Putamen (tissue), 1 donor: ENCODE measurements around the gene JPT2.

Experiments
- DNase-seq: peaks from one replicate; pipeline ENCODE4 v3.0.0-alpha.2; 2016; ENCODE audit warnings: low spot score

The JPT2 gene

DNA sequence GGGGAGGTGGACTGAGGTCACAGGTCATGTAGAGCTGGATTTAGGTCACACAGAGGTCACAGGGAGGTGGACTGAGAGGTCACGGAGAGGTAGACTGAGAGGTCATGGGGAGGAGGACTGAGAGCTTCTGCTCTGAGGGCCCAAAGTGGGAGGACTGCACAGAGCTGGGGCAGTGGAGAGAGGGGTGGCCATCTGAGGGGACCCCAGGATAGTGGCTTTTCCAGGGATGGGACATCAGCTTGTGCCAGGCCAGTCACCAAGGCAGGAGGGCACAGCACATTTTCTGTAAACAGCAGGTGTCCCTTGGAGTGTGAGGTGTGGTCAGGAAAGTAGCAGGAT lies 26.1 kb upstream of the JPT2 start:
- DNase-seq: no peak

DNA sequence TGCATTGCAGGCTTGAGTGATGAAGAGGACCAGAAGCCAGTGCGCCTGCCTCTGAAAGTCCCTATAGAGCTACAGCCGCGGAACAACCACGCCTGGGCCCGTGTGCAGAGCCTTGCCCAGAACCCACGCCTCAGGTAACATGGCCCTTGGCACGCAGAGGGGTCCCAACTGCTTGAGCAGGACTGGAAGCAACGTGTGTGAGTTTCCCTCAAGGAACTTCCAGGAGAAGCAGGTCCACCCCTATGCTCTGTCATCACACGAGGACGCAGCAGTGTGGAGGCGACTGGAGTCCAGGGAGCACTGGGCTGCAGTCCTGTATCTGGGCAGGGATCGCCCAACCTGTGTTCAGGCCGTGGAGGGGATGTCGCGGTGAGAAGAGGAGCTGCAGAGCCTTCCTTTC lies 25.1 kb upstream of the JPT2 start:
- DNase-seq: no peak

DNA sequence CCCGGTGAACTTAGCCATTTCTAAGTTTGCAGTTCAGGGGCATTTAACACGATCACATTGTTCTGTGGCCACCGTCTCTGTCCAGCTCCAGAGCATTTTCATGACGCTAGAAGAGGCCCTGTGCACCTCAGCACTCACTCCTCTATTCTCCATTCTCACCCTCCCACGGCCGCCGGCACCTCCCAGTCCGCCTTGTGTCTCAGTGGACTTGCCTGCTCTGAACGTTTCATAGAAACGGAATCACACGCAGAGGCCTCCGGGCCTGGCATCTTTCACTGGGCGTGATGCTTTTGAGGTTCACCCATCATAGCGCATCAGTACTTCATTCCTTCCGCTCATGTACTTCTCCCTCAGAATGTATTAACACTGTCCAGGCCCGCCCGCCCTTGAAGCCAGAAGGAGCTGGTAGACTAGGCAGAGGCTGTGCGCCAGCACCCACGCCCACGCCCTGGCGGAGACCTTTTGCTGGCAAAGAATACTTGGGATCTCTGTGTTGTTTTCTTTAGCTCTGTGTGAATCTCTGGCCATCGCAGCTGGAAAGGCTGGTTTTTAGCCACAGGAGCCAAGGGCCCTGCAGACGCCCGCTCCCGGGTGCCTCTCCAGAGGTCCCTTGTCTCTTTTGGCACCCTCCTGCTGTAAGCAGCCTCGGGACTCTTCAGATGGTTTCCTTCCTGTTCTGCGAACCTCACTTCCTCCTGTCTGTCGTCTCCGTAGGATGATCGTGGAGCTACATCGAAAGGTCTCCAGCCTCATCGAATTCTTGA lies 23.4 kb upstream of the JPT2 start:
- DNase-seq: no peak

DNA sequence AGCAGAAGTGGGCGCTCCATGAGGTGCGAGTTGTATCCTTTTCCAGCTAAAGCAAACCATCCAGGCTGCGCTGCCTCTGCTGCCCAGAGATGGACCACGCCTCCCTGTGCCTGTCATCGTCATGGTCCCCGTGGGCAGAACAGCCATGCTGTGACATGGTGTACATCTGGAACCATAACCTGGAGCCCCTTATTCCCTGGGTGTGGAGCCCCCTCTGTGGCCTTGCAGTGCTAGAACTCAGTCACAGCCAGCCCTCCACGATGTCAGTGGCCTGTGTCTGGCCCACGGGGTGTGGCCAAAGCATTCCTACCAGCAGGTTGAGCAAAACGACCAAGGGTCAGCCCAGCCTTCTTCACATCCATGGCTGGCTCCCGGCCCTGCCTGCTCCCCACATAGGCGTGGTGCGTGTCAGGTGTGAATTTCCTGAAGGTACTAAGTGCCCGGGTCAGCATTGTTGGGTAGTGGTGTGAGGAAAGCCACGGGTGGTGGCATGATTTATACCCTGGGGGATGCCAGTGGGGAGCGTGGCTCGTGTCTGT lies 22.7 kb upstream of the JPT2 start:
- DNase-seq: no peak

DNA sequence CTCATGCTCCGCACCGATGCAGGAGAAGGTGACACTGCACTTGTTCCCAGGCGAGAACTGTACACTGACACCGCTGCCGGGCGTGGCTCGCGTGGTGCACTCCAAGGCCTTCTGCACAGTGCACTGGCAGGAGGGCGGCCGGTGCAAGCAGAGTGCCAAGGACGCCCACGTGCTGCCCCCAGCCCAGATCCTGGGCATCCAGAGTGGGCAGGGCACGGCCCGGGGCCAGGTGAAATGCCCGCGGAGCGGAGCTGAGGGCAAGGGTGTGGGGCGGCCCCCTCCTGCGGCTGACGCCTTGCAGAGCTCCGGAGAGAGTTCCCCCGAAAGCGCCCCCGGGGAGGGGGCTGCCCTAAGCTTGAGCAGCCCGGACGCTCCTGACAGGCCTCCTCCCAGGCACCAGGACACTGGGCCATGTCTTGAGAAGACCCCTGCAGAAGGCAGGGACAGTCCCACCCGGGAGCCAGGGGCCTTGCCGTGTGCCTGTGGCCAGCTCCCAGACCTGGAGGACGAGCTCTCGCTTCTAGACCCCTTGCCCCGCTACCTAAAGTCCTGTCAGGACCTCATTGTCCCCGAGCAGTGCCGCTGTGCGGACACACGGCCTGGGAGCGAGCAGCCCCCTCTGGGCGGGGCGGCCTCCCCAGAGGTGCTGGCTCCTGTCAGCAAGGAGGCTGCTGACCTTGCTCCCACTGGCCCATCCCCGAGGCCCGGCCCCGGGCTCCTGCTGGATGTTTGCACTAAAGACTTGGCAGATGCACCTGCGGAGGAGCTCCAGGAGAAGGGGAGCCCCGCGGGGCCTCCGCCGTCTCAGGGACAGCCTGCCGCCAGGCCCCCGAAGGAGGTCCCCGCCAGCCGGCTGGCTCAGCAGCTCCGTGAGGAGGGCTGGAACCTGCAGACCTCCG lies 21.9 kb upstream of the JPT2 start:
- no peak for DNase-seq

DNA sequence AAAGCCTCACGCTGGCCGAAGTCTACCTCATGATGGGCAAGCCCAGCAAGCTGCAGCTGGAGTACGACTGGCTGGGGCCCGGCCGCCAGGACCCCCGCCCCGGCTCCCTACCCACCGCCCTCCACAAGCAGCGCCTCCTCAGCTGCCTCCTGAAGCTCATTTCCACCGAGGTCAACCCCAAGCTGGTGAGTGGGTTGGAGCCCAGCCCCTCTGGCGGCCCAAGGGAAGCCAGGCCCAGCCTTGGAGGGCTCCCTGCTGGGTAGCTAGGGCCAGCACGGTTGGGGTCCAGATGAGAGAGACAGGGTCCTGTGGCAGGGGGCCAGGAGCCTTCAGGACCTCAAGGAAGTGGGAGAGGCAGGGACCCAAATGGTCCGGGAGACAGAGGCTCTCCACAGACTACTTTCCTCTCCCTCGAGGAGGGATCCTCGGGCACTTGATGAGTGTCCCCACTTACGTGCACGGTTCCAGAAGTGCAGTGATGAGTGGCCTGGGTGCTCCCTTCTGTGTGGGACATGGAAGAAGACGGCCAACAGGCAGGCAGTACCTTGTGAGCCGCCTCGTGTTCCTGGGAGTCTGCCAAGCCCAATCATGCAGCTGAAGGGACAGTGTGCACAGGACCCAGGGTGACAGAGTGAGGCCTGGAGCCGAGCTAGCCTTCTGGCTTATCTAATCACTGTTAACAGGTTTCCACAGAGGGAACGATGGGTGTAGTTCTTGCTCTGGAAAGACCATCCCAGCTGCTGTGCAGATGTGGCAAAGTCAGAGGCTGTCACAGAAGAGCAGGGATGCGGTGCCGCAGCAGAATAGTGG lies 21.1 kb upstream of the JPT2 start:
- no peak for DNase-seq

DNA sequence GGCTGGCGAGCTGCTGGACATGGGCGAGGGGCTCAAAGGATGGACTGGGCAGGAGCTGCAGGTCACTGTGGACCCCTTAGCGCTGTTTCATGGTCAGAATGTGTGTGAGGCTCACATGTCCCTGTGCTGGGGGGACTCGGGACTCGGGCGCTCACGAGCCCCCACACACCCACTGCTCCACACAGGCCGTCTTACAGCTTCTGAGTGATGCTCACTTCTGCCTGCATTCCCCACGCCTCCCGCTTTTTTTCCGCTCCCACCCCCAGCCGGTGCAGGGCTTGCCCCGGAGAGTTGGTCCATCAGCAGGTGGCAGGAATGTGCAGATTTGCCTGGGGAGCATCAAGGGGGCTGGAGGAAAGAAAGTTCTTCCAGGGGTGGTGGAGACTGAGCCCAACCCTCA lies 20.2 kb upstream of the JPT2 start:
- no peak for DNase-seq

DNA sequence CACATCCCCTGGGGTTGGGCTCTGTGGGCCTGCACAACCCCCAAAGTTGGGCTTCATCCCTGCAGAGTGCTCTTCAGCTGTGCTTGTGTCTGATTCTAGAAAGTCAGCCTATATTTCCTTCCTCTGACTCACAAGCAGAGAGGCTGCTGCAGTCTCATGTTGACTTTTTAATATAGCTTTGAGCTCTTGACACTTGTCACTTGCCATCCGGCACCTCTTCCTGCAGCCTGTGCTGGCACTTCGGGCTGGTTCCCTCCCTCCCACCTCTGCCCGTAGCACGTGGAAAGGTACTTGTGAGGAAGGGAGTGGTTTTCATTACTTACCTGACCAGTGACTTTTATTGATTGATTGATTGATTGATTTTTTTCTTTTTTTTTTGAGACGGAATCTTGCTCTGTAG lies 19.0 kb upstream of the JPT2 start:
- DNase-seq: peak; percentile 39

DNA sequence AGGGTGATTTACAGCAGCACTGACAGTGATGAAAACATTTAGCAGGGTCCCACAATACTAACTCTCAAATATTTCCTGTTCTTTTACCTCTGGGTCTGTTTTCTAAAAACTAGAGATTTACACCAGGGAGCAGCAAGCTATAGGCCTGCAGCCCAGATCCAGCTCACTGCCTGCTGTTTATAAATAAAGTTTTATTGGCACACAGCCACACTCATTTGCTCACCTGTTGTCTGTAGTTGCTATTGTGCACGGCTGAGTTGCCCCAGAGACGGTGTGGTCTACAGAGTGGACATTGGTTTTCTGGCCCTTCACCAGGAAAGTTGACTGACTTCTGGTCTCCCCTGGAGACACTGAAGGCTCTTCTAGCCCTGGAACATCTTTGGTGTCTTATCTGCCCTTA lies 16.3 kb upstream of the JPT2 start:
- no peak for DNase-seq

DNA sequence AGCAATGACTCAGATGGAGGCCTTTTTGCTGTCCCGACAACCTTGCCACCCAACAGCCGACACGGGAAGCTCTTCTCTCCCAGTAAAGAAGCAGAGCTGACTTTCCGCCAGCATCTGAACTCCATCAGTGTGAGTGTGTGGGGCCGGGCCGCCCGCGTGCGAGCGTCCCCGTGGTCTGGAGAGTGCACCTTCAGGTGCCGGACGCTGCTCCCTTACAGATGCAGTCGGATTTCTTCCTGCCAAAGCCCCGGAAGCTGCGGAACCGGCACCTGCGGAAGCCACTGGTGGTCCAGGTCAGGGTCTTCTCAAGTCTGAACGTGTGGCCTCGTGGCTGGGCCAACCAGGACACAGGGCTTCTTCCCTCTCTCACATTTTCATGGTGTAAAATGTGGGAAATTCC lies 15.5 kb upstream of the JPT2 start:
- DNase-seq: no peak

DNA sequence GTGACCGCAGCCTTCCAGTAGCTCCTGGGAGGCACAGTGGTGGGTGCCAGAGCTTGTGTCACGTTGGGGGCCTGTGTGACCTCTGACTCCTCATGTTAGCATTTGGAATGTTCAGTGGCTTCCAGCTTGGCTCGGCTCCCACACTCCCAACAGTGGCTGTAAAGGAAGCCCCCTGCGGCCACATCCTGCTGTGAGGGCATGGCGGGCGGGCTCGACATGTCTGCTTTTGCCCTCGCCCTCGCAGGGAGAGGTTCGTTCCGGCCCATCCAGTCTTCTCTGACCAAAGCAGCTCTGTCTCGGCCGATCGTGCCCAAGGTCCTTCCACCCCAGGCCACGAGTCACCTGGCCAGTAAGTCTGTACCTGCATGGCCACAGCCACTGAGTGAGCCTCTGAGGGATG lies 12.2 kb upstream of the JPT2 start:
- no peak for DNase-seq

DNA sequence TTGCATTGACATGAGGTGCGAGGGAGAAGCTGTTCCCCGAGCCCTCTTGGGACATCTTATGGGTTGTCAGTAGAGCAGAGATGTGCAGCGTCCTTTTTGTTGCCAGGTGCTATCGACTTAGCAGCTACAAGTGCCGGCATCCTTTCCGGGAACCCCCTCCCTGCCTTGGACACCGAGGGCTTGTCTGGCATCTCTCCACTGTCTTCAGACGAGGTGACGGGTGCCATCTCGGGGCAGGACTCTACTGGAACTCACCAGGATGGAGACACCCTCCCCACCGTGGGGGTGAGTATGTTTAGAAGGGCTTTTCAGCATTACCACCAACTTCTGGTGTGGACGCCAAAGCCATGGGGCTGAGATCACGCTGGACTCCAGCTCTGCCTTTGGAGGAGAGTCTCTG lies 11.8 kb upstream of the JPT2 start:
- no peak for DNase-seq

DNA sequence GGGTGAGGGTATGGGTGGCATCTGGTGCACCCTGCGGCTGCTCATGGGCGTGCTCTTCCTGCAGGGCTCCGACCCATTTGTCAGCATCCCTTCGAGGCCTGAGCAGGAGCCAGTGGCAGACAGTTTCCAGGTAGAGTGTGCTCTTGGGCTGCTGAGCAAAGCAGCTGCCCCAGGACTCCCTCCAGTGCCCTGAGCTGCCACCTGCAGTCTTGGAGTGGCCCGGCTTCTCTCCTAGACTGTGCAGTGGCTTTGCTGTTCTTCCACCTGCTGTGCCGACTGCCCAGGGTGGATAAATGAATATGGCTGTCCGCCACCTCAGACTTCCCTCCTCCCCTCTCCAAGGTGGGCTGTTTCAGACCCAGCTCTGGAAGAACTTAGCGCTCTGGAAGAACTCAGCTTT lies 10.8 kb upstream of the JPT2 start:
- no peak for DNase-seq

DNA sequence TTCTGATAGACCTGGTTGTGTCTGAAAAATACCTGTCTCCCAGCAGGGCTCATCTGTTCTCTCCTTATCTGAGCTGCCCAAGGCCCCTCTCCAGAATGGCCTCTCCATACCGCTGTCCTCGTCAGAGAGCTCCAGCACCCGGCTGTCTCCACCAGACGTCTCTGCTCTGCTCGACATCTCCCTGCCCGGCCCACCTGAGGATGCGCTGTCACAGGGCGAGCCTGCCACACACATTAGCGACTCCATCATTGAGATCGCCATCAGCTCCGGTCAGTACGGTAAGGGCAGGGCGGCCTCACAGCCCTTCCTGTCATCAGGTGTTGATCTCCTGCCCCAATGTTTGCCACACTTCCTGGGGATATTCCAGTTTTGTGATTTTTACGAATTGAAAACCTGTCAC lies 10.2 kb upstream of the JPT2 start:
- no peak for DNase-seq

DNA sequence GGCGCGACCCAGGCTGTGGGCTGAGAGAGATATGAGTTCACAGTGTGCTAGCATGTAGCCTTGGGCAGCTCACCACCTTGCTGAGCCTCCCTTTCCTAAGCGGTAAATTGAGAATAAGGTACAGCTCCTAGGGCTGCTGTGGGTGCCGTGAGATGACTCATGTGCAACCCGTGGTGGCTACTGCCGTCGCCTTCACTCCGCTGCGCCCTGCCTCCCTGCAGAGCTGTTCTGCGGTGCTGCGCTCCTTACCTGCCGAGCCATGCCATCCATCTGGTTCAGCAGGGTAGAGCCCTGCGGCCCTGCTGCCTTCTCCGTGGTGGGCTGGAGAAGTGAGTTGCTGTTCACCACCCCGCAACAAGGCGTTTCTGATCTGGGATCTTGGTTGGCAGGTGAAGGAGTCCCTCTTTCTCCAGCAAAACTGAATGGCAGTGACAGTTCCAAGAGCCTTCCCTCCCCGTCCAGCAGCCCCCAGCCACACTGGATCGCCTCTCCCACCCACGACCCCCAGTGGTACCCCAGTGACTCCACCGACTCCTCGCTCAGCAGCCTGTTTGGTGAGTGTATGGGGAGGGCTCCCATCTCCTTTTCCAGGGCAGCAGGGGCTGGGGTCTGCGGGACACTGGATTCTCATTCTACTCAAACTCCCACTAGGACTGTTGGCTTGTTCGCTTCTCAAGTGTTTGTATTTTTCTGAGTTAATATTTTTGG lies 9.3 kb upstream of the JPT2 start:
- no peak for DNase-seq

DNA sequence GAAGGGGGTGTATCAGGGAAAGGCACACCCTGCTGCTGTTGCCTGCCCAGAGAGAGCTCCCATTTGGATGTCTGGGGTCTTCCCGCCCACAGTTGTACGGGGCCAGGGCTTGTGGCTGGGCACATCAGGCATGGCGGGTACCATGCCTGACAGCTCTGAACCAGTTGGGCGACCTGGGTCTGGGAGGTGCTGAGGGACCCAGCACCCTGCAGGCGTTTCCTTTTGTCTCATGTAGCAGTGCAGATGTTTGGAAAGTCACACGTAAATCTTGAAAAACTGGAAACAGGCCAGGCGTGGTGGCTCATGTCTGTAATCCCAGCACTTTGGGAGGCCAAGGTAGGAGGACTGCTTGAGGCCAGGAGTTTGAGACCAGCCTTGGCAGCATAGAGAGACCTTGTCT lies 8.4 kb upstream of the JPT2 start:
- no peak for DNase-seq

DNA sequence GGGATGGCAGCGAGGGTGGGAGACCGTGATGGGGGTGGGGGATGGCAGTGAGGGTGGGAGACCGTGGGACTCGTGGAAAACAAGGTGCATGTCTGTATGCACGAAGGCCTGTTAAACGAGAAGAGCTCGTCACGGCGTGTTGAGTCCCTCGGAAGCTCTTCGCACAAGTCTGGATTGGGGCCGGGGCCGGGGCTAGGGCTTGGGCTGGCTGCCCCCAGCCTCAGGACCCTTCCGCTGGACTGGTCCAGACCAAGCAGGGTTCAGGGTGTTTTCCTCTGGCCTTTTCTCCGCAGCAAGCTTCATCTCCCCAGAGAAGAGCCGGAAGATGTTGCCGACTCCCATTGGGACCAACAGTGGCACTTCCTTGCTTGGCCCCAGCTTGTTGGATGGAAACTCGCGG lies 7.7 kb upstream of the JPT2 start:
- no peak for DNase-seq

DNA sequence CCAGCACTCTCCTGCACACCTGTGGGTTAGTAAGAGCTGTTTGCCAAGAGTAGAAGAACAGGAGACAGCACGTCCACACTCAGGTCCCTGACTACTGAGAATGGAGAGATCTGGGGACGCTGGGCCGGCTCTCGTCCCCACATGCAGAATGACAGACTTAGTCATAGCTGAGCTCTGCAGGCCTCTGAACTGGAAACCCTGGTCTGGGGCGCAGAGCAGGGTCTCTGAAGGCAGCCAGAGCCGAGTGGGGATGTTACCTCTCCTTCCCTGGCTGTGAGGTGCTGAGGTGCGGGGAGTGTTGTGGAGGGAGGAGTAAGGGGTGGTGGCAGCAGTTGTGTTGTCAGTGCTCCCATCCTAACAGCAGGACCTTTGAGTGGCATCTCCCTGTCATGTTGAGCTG lies 7.2 kb upstream of the JPT2 start:
- DNase-seq: no peak

DNA sequence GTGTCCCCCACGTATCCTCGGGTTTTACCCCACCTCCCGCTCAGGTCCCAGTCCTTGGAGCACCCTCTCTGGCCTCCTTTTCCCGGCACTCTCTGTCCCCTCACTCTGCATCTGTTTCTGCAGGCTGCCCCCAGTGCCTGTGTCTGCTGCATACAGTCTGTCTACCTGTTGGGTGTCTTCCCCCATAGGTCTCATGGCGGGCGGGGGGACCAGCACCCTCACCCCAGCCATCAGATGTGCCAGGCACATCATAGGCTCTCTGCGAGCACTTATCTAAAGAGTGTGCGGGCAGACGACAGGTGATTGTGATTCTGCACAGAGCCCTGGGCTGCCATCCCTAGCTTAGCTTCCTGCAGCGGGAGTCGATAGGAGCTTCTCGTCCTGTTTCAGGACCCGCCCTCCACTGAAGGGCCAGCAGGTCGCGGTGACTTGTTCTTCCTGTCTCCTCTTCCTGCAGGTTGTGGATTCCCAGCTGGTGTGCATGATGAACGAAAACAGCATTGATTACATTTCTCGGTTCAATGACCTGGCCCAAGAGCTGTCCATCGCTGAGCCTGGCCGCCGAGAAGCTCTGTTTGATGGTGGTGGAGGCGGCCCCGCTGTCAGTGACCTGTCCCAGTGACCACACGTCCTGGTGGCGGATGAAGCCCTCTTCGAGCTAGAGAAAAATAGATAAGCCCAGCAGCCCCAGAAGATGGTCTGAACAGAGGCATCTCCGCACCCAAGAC lies 4.5 kb upstream of the JPT2 start:
- no peak for DNase-seq

DNA sequence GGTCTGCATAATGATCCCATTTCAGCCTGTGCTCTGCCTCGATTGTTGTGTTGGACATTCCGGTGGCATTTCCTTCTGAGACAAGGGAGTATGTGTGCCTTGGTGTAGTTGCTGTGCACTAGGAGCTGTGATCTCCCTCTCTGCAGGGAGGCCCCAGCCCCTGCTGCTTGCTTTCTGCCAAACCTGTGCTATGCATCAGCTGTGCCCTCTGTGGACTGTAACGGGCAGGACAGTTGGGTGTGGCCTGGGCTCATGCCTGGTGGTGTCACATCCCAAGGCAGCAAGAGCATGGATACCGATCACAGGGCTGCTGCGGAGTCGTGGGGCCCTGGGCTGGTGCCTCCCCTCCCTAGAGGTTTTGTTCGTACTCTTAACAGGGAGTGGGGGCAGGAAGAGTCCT lies 3.8 kb upstream of the JPT2 start:
- DNase-seq: no peak
